ENCODE data around the gene TPM2.

TPM2 gene

GRCh38 chr9:35700031-35700430 is 10.3 kb upstream of the TPM2 start:
- no peaks in the 10 kb centered on the region for H3K9me3 ChIP-seq (ENCODE audit: control insufficient read depth in 5 of 5, low read length in 5 of 5)
- peaks cover 0 to 4% (median 0%) of the 10 kb centered on the region in 5 donors for H3K4me1 ChIP-seq (ENCODE audit: control insufficient read depth in 5 of 5, insufficient read depth in 5 of 5, low read length in 5 of 5)
- no peaks in the 10 kb centered on the region for H3K27me3 ChIP-seq (ENCODE audit: control insufficient read depth in 5 of 5, insufficient read depth in 4 of 5, low read length in 5 of 5)
- no peak overlapping the region for H3K4me3 ChIP-seq (ENCODE audit: low read depth in 1 of 5, low read length in 5 of 5)
- no peak overlapping the region for H3K27ac ChIP-seq (ENCODE audit: low read depth, low read length)
- peaks cover 19 to 94% (median 90%) of the 10 kb centered on the region in 5 donors for H3K36me3 ChIP-seq (ENCODE audit: control insufficient read depth in 5 of 5, insufficient read depth in 5 of 5, low read length in 5 of 5)
- no peak overlapping the region for H3K9ac ChIP-seq (ENCODE audit: low read length in 5 of 5)

GRCh38 chr9:35698231-35698630 is 8.5 kb upstream of the TPM2 start:
- Histone ChIP-seq H3K27ac (ENCODE audit: low read depth, low read length) (no peak overlapping the region), H3K9ac (ENCODE audit: low read length in 5 of 5) (no peak overlapping the region), H3K27me3 (ENCODE audit: control insufficient read depth in 5 of 5, insufficient read depth in 4 of 5, low read length in 5 of 5) (no peaks in the 10 kb centered on the region), H3K36me3 (ENCODE audit: control insufficient read depth in 5 of 5, insufficient read depth in 5 of 5, low read length in 5 of 5) (peaks cover 15 to 76% (median 72%) of the 10 kb centered on the region in 5 donors), H3K4me3 (ENCODE audit: low read depth in 1 of 5, low read length in 5 of 5) (no peak overlapping the region), H3K4me1 (ENCODE audit: control insufficient read depth in 5 of 5, insufficient read depth in 5 of 5, low read length in 5 of 5) (peaks cover 0 to 4% (median 0%) of the 10 kb centered on the region in 5 donors), H3K9me3 (ENCODE audit: control insufficient read depth in 5 of 5, low read length in 5 of 5) (no peaks in the 10 kb centered on the region)

GRCh38 chr9:35697486-35697885 is 7.8 kb upstream of the TPM2 start:
- Histone ChIP-seq H3K9me3 (ENCODE audit: control insufficient read depth in 5 of 5, low read length in 5 of 5) (no peaks in the 10 kb centered on the region), H3K27ac (ENCODE audit: low read depth, low read length) (no peak overlapping the region), H3K9ac (ENCODE audit: low read length in 5 of 5) (no peak overlapping the region), H3K4me1 (ENCODE audit: control insufficient read depth in 5 of 5, insufficient read depth in 5 of 5, low read length in 5 of 5) (peaks cover 0 to 4% (median 0%) of the 10 kb centered on the region in 5 donors), H3K4me3 (ENCODE audit: low read depth in 1 of 5, low read length in 5 of 5) (no peak overlapping the region), H3K27me3 (ENCODE audit: control insufficient read depth in 5 of 5, insufficient read depth in 4 of 5, low read length in 5 of 5) (no peaks in the 10 kb centered on the region), H3K36me3 (ENCODE audit: control insufficient read depth in 5 of 5, insufficient read depth in 5 of 5, low read length in 5 of 5) (peaks cover 15 to 68% (median 65%) of the 10 kb centered on the region in 5 donors)

- Histone ChIP-seq H3K9me3 (ENCODE audit: control insufficient read depth in 5 of 5, low read length in 5 of 5) (no peaks in the 10 kb centered on the region), H3K4me3 (ENCODE audit: low read depth in 1 of 5, low read length in 5 of 5) (no peak overlapping the region), H3K27me3 (ENCODE audit: control insufficient read depth in 5 of 5, insufficient read depth in 4 of 5, low read length in 5 of 5) (no peaks in the 10 kb centered on the region), H3K36me3 (ENCODE audit: control insufficient read depth in 5 of 5, insufficient read depth in 5 of 5, low read length in 5 of 5) (peaks cover 14 to 61% (median 58%) of the 10 kb centered on the region in 5 donors), H3K9ac (ENCODE audit: low read length in 5 of 5) (no peak overlapping the region), H3K4me1 (ENCODE audit: control insufficient read depth in 5 of 5, insufficient read depth in 5 of 5, low read length in 5 of 5) (peaks cover 0 to under 1% (median 0%) of the 10 kb centered on the region in 5 donors), H3K27ac (ENCODE audit: low read depth, low read length) (no peak overlapping the region)
Measured at GRCh38 chr9:35696520-35697215, 6.9 kb upstream of the TPM2 start.

GRCh38 chr9:35695943-35696401 is 6.2 kb upstream of the TPM2 start:
- peaks cover 3 to 7% (median 6%) of the 10 kb centered on the region in 5 donors for H3K4me1 ChIP-seq (ENCODE audit: control insufficient read depth in 5 of 5, insufficient read depth in 5 of 5, low read length in 5 of 5)
- no peak overlapping the region for H3K9ac ChIP-seq (ENCODE audit: low read length in 5 of 5)
- H3K27ac ChIP-seq (ENCODE audit: low read depth, low read length): no peak overlapping the region
- H3K4me3 ChIP-seq (ENCODE audit: low read depth in 1 of 5, low read length in 5 of 5): no peak overlapping the region
- peaks cover 8 to 54% (median 51%) of the 10 kb centered on the region in 5 donors for H3K36me3 ChIP-seq (ENCODE audit: control insufficient read depth in 5 of 5, insufficient read depth in 5 of 5, low read length in 5 of 5)
- H3K27me3 ChIP-seq (ENCODE audit: control insufficient read depth in 5 of 5, insufficient read depth in 4 of 5, low read length in 5 of 5): no peaks in the 10 kb centered on the region
- no peaks in the 10 kb centered on the region for H3K9me3 ChIP-seq (ENCODE audit: control insufficient read depth in 5 of 5, low read length in 5 of 5)

GRCh38 chr9:35691757-35692301 is 2.1 kb upstream of the TPM2 start:
- peaks cover 0 to 13% (median 10%) of the 10 kb centered on the region in 5 donors for H3K36me3 ChIP-seq (ENCODE audit: control insufficient read depth in 5 of 5, insufficient read depth in 5 of 5, low read length in 5 of 5)
- peak overlapping the region in 1 of 5 donors; percentile 75 for H3K4me3 ChIP-seq (ENCODE audit: low read depth in 1 of 5, low read length in 5 of 5)
- no peak overlapping the region for H3K9ac ChIP-seq (ENCODE audit: low read length in 5 of 5)
- no peaks in the 10 kb centered on the region for H3K9me3 ChIP-seq (ENCODE audit: control insufficient read depth in 5 of 5, low read length in 5 of 5)
- peaks cover 5 to 32% (median 30%) of the 10 kb centered on the region in 5 donors for H3K4me1 ChIP-seq (ENCODE audit: control insufficient read depth in 5 of 5, insufficient read depth in 5 of 5, low read length in 5 of 5)
- no peaks in the 10 kb centered on the region for H3K27me3 ChIP-seq (ENCODE audit: control insufficient read depth in 5 of 5, insufficient read depth in 4 of 5, low read length in 5 of 5)
- H3K27ac ChIP-seq (ENCODE audit: low read depth, low read length): peak overlapping the region; percentile 47

- Histone ChIP-seq H3K4me3 (ENCODE audit: low read depth in 1 of 5, low read length in 5 of 5) (peak overlapping the region; percentile 58 to 79 (median 75)), H3K36me3 (ENCODE audit: control insufficient read depth in 5 of 5, insufficient read depth in 5 of 5, low read length in 5 of 5) (peaks cover 0 to 8% (median 7%) of the 10 kb centered on the region in 5 donors), H3K9me3 (ENCODE audit: control insufficient read depth in 5 of 5, low read length in 5 of 5) (no peaks in the 10 kb centered on the region), H3K4me1 (ENCODE audit: control insufficient read depth in 5 of 5, insufficient read depth in 5 of 5, low read length in 5 of 5) (peaks cover 5 to 32% (median 30%) of the 10 kb centered on the region in 5 donors), H3K9ac (ENCODE audit: low read length in 5 of 5) (peak overlapping the region; percentile 53 to 76 (median 70)), H3K27me3 (ENCODE audit: control insufficient read depth in 5 of 5, insufficient read depth in 4 of 5, low read length in 5 of 5) (no peaks in the 10 kb centered on the region), H3K27ac (ENCODE audit: low read depth, low read length) (peak overlapping the region; percentile 81)
Measured at GRCh38 chr9:35691334-35691650, 1.6 kb upstream of the TPM2 start.

- H3K4me1 ChIP-seq (ENCODE audit: control insufficient read depth in 5 of 5, insufficient read depth in 5 of 5, low read length in 5 of 5): peaks cover 5 to 35% (median 30%) of the 10 kb centered on the region in 5 donors
- H3K9ac ChIP-seq (ENCODE audit: low read length in 5 of 5): peak overlapping the region; percentile 53 to 76 (median 70)
- peak overlapping the region; percentile 58 to 79 (median 75) for H3K4me3 ChIP-seq (ENCODE audit: low read depth in 1 of 5, low read length in 5 of 5)
- peaks cover 0 to 5% (median 2%) of the 10 kb centered on the region in 5 donors for H3K36me3 ChIP-seq (ENCODE audit: control insufficient read depth in 5 of 5, insufficient read depth in 5 of 5, low read length in 5 of 5)
- H3K27ac ChIP-seq (ENCODE audit: low read depth, low read length): peak overlapping the region; percentile 81
- no peaks in the 10 kb centered on the region for H3K27me3 ChIP-seq (ENCODE audit: control insufficient read depth in 5 of 5, insufficient read depth in 4 of 5, low read length in 5 of 5)
- no peaks in the 10 kb centered on the region for H3K9me3 ChIP-seq (ENCODE audit: control insufficient read depth in 5 of 5, low read length in 5 of 5)
Measured at GRCh38 chr9:35690614-35691333, 1.0 kb upstream of the TPM2 start.

- peaks cover 5 to 35% (median 30%) of the 10 kb centered on the region in 5 donors for H3K4me1 ChIP-seq (ENCODE audit: control insufficient read depth in 5 of 5, insufficient read depth in 5 of 5, low read length in 5 of 5)
- peaks cover 0 to 8% (median 3%) of the 10 kb centered on the region in 5 donors for H3K36me3 ChIP-seq (ENCODE audit: control insufficient read depth in 5 of 5, insufficient read depth in 5 of 5, low read length in 5 of 5)
- H3K27me3 ChIP-seq (ENCODE audit: control insufficient read depth in 5 of 5, insufficient read depth in 4 of 5, low read length in 5 of 5): no peaks in the 10 kb centered on the region
- H3K4me3 ChIP-seq (ENCODE audit: low read depth in 1 of 5, low read length in 5 of 5): peak overlapping the region; percentile 58 to 75 (median 72)
- H3K9ac ChIP-seq (ENCODE audit: low read length in 5 of 5): peak overlapping the region in 3 of 5 donors; percentile 61 to 70 (median 64)
- no peaks in the 10 kb centered on the region for H3K9me3 ChIP-seq (ENCODE audit: control insufficient read depth in 5 of 5, low read length in 5 of 5)
- H3K27ac ChIP-seq (ENCODE audit: low read depth, low read length): peak overlapping the region; percentile 81
Measured at GRCh38 chr9:35690294-35690613, 529 bp upstream of the TPM2 start.
